ENCODE measurements around the gene C2CD4C. TPM values are rescaled to one million over a fixed set of nuclear protein-coding genes. Genes with fewer than 3 reads are reported as not detected.
"Not testable (repeated sequence)": the region's sequence is repeated elsewhere in the genome, so short reads cannot be mapped to it uniquely, and the experiment has no call there.

The C2CD4C gene
- polyA plus RNA-seq, 4 donors, result 1.4 to 3.4 (median 2.9) TPM

GRCh38 chr19:402786-403185, 6.2 kb downstream of the C2CD4C start:
- no peak for DNase-seq (ENCODE audit: low read depth in 4 of 4, low spot score in 2 of 4)

- no peak for DNase-seq (ENCODE audit: low read depth in 4 of 4, low spot score in 2 of 4)
Measured at GRCh38 chr19:401866-402511, 7.0 kb downstream of the C2CD4C start.

GRCh38 chr19:400976-401865, 7.7 kb downstream of the C2CD4C start:
- no peak for DNase-seq (ENCODE audit: low read depth in 4 of 4, low spot score in 2 of 4)

- no peak for DNase-seq (ENCODE audit: low read depth in 4 of 4, low spot score in 2 of 4)
Measured at GRCh38 chr19:399370-399769, 9.6 kb downstream of the C2CD4C start.

GRCh38 chr19:398719-399118, 10.2 kb downstream of the C2CD4C start:
- DNase-seq (ENCODE audit: low read depth in 4 of 4, low spot score in 2 of 4), result no peak

GRCh38 chr19:397941-398706, 10.8 kb downstream of the C2CD4C start:
- DNase-seq (ENCODE audit: low read depth in 4 of 4, low spot score in 2 of 4), result no peak

- no peak for DNase-seq (ENCODE audit: low read depth in 4 of 4, low spot score in 2 of 4)
Measured at GRCh38 chr19:397321-397720, 11.6 kb downstream of the C2CD4C start.

GRCh38 chr19:395467-395866, 13.5 kb downstream of the C2CD4C start:
- DNase-seq (ENCODE audit: low read depth in 4 of 4, low spot score in 2 of 4), result no peak

GRCh38 chr19:394857-395256, 14.1 kb downstream of the C2CD4C start:
- DNase-seq (ENCODE audit: low read depth in 4 of 4, low spot score in 2 of 4), result not testable (repeated sequence)

- not testable (repeated sequence) for DNase-seq (ENCODE audit: low read depth in 4 of 4, low spot score in 2 of 4)
Measured at GRCh38 chr19:393560-393959, 15.4 kb downstream of the C2CD4C start.

- no peak for DNase-seq (ENCODE audit: low read depth in 4 of 4, low spot score in 2 of 4)
Measured at GRCh38 chr19:392375-392970, 16.5 kb downstream of the C2CD4C start.

GRCh38 chr19:391726-392374, 17.1 kb downstream of the C2CD4C start:
- no peak for DNase-seq (ENCODE audit: low read depth in 4 of 4, low spot score in 2 of 4)

GRCh38 chr19:391207-391557, 17.8 kb downstream of the C2CD4C start:
- DNase-seq (ENCODE audit: low read depth in 4 of 4, low spot score in 2 of 4), result no peak

- no peak for DNase-seq (ENCODE audit: low read depth in 4 of 4, low spot score in 2 of 4)
Measured at GRCh38 chr19:390386-391206, 18.4 kb downstream of the C2CD4C start.

- no peak for DNase-seq (ENCODE audit: low read depth in 4 of 4, low spot score in 2 of 4)
Measured at GRCh38 chr19:389935-390289, 19.0 kb downstream of the C2CD4C start.

GRCh38 chr19:389255-389934, 19.6 kb downstream of the C2CD4C start:
- no peak for DNase-seq (ENCODE audit: low read depth in 4 of 4, low spot score in 2 of 4)

- no peak for DNase-seq (ENCODE audit: low read depth in 4 of 4, low spot score in 2 of 4)
Measured at GRCh38 chr19:388691-389090, 20.3 kb downstream of the C2CD4C start.

GRCh38 chr19:387777-388176, 21.2 kb downstream of the C2CD4C start:
- no peak for DNase-seq (ENCODE audit: low read depth in 4 of 4, low spot score in 2 of 4)

- not testable (repeated sequence) for DNase-seq (ENCODE audit: low read depth in 4 of 4, low spot score in 2 of 4)
Measured at GRCh38 chr19:386632-387301, 22.2 kb downstream of the C2CD4C start.

Data from left renal cortex interstitium (tissue), 4 donors.